Measurements from ENCODE around the gene ZBTB38.

The ZBTB38 gene, protein sequence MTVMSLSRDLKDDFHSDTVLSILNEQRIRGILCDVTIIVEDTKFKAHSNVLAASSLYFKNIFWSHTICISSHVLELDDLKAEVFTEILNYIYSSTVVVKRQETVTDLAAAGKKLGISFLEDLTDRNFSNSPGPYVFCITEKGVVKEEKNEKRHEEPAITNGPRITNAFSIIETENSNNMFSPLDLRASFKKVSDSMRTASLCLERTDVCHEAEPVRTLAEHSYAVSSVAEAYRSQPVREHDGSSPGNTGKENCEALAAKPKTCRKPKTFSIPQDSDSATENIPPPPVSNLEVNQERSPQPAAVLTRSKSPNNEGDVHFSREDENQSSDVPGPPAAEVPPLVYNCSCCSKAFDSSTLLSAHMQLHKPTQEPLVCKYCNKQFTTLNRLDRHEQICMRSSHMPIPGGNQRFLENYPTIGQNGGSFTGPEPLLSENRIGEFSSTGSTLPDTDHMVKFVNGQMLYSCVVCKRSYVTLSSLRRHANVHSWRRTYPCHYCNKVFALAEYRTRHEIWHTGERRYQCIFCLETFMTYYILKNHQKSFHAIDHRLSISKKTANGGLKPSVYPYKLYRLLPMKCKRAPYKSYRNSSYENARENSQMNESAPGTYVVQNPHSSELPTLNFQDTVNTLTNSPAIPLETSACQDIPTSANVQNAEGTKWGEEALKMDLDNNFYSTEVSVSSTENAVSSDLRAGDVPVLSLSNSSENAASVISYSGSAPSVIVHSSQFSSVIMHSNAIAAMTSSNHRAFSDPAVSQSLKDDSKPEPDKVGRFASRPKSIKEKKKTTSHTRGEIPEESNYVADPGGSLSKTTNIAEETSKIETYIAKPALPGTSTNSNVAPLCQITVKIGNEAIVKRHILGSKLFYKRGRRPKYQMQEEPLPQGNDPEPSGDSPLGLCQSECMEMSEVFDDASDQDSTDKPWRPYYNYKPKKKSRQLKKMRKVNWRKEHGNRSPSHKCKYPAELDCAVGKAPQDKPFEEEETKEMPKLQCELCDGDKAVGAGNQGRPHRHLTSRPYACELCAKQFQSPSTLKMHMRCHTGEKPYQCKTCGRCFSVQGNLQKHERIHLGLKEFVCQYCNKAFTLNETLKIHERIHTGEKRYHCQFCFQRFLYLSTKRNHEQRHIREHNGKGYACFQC (N-terminal part only)

DNA sequence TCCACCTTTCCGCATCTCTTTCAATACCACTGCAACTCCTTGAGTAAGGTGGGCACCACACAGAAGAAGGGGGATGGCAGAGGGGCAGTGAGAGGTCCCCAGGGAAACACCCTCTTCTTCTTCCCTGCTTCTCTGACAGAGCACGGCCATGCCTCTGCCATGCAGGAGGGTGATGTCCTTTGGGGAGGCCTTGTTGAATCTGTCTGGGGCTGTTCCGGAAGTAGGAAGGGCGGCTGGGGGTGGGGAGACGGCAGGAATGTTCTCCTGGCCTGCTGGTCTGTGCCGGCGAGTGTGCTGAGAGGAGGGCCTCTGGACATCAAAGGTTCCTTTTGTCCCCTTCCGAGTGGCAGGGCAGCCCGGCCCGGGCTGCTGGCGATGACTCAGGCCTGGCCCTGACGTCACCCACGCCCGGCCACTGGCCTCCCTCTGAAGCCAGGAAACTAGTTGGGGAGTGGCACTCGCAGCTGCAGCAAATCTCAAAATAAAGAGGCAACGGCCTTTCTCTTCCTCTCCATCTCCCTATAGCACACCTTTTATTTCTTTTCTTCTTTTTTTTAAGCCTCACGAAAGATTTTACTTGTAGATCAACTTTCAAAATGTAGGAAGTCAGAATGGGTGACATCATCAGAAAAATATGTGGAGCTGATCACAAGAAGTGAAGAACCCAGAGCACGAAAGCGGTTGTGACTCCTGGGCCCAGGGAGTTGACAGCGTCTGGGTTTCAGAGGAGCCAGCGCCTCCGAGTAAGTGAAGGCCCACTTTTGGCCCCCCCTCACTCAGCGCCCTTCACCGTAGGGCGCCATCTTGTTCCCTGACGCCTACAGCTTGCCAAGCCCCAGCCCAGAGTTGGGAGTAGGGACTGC, at the start of gene ZBTB38:
TSS of gene ZBTB38 (plus strand) at position 443 of the 863 bp plus-strand sequence. CDS start 73,885 bp downstream, outside the sequence.
- no peak for DNase-seq

DNA sequence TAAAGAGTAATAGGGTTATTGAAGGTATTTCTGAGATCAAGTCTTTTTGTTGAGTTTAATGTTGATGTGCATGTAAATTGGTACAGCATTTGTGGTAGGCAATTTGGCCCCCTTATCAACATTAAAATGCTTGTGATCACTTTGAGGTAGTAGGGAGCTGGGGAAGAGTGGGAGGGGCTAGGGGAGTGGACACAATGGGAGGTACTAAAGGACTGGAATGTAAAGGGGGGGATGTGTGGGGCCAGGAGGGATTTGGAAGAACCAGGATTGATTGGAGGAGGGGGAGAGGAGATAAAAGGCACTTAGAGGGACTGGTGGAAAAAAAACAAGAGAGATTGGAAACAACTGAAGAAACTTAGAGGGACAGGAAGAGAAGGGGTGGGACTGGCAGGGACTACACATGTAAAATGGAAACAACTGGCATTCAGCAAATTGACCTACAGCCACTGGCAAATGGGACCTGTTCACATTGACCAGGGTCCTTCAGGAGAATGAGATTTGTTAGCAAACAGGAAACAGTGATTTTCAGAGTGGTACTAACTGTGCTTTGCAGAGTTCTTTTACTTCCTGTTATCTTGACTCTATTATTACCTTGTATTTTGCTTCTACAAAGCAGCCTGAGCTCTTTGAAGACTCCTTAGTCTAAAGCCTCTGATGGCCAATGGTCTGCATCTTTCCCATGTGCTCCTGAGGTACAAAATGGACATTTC, 47.8 kb upstream of the ZBTB38 start:
- no peak for DNase-seq

GRCh38 chr3:141321109-141321497, 47.2 kb upstream of the ZBTB38 start:
- no peak for DNase-seq

DNA sequence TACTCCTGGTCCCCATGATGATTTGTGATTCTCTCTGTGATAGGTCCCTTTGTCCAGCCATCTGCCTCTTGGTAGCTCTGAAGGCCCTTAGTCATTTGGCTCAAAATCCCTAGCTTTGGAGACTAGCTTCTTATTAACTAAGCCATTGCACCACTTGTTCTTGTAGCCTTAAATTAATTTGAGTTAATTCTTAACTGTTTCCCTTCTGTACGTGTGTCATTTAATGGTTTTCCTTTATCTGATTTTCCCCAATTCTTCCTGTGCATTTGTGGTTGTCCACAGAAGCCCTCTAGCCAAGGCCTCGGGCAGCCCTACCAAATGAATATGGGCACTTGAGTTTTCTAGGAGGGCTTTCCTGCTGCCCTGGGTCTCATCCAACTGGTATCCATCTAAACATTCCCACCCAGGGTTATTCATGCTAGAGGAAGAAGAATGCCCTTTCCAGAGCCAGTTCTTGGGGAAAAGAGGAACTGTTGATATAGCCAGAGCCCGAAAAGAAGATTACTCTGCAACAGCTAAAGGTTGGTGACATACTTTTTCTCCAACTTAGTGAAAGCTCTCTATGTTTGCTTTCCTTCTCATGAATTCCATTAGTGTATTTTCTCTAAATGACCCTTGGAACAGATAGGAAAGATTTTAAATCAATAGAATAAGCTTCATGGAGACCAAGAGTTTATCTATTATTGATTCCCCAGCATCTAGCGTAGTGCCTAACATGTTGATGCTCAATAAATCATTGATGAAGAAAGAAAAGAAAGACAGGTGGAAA, 44.2 kb upstream of the ZBTB38 start:
- no peak for DNase-seq

- DNase-seq, result no peak
Measured at GRCh38 chr3:141326123-141326522, 42.2 kb upstream of the ZBTB38 start.

DNA sequence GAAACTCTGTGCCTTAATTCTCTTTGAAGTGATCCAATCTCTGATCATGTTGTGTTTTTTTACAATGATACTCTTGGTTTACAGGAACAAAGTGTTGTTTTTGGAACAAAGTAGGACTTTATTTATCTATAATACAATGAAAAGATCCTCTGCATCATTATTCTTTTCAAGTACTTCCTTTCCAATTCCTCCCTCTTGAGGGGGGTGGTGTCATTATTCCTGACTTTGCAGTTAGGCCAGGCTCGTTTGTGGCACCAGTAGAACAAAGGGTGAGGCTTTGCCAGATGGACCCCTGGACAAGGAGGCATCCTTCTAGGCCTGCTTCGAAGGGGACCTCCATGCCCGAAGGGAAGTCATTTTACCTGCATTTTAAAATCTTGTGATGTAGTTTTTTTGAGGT, 41.7 kb upstream of the ZBTB38 start:
- no peak for DNase-seq

- no peak for DNase-seq
Measured at GRCh38 chr3:141328286-141329166, 39.8 kb upstream of the ZBTB38 start.

DNA sequence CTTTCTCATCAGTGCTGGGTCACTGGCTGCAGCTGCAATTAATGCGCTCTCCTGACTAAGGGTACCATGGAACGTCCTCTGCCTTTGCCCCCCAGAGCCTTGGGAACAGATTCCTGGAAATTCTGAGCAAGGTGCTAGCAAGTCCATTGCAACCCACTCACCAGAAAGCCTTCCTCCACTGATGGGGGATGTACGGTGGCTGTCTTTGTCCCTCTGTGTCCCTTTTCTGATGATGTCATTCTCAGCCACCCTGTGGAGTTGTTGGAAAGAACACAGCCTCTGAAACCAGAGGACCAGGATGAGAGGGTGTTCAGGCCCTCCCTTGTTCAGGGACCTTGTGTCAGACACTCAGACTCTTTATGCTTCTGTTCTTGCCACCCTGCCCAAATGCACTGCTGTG, 38.1 kb upstream of the ZBTB38 start:
- no peak for DNase-seq

- DNase-seq, result no peak
Measured at GRCh38 chr3:141330718-141331376, 37.5 kb upstream of the ZBTB38 start.

GRCh38 chr3:141331377-141332318, 36.7 kb upstream of the ZBTB38 start:
- no peak for DNase-seq

DNA sequence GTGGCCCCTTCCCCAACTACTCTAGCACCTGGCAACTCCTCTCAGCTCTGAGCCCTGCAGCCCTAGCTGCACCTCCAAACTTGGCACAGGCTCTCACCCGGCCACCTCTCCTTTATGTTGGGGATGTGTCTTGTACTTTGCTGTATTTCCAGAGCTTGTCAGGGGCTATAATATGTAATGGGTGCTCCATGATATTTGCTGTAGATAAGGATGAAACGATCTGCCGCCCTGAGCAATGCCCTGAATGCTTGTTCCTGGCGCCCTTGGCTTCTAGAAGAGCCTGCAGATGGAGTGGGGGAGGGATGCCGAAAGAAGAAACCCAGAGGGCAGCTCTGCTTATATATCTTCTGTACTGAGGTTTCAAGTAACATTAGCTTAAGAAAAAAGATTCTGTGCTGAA, 35.9 kb upstream of the ZBTB38 start:
- DNase-seq, result no peak

- DNase-seq, result no peak
Measured at GRCh38 chr3:141333836-141334626, 34.3 kb upstream of the ZBTB38 start.

GRCh38 chr3:141334627-141335250, 33.6 kb upstream of the ZBTB38 start:
- DNase-seq, result no peak

DNA sequence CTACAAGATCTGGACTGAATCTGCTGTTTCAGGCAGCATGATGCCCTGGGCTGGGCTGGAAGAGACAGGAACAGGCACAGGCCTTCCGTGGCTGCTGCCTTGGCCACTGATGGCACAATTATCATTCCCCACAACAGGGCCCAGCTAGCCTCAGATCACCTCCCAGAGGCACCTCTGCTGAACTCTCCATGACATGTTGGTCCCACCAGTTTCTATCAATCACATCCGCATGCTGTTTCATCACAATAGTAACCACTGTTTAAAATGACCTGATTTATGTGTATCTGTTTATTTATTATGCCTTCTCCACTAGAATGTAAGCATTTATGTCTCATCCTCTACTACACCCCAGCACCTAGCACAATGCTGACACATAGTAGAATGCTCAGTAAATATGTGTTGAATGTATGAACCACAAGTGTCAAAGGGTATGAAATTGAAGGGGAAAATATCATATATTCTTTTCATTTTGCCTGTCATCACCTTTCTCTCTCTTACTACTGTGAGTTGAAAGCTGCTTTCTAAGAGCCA, 32.7 kb upstream of the ZBTB38 start:
- DNase-seq, result no peak

GRCh38 chr3:141336672-141337522, 31.4 kb upstream of the ZBTB38 start:
- DNase-seq, result no peak

DNA sequence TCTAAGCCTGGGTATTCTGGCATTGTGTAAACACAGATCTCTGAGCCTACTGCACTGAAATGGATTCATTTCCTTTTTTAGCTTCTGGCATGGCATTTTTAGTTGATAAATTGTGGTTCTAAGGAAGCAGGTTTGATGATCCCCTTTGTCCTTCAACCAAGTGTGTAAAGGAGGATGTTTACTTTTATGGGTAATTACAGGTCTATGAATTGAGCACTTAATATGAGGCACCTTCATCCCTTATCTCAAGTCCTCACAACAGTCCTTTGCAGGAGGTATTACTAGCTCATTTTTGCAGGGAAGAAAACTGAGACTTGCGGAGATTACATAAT, 30.8 kb upstream of the ZBTB38 start:
- no peak for DNase-seq

Data from activated naive CD4-positive, alpha-beta T cell (primary cell).